Measurements from ENCODE around the gene MAP4K2. TPM values are rescaled to one million over a fixed set of nuclear protein-coding genes. Genes with fewer than 3 reads are reported as not detected.
"Not testable (repeated sequence)": the region's sequence is repeated elsewhere in the genome, so short reads cannot be mapped to it uniquely, and the experiment has no call there.

Gene MAP4K2
- total RNA-seq, 1 experiment from 2014 or later = 24.7 TPM

DNA sequence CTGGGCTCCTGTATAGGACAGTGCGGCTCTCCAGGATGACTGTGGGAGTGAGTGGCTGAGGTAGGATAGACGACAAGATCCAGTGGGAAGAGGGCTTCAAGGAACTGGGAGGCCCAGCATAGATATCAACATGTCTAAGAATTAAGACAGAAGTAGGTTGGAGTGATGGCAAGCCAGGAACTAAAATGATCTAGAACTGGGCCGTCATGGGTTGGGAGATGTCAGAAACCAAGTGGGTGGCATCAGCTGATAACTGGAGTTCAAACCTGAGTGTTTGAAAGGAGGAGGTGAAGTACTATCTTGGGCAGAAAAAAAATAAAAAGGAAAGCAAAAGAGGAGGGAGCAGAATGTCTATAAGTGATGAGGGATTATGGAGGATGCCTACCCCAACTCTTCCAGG, 14.5 kb upstream of the MAP4K2 start:
- Histone ChIP-seq H3T11ph (ENCODE audit: low read length) (no peak overlapping the region), H3K27me3 (ENCODE audit: insufficient read depth, low read length) (no peaks in the 10 kb centered on the region), H4K20me1 (ENCODE audit: control insufficient read depth, insufficient read depth, insufficient read length) (no peaks in the 10 kb centered on the region), H3K14ac (ENCODE audit: insufficient read depth, low read length) (no peak overlapping the region), H2BK20ac (ENCODE audit: low read depth, low read length, poor library complexity, severe bottlenecking) (no peak overlapping the region), H2BK12ac (ENCODE audit: insufficient read length, low read depth, low read length) (no peak overlapping the region), H3K56ac (ENCODE audit: insufficient read length, low read depth, low read length) (no peak overlapping the region), H3K18ac (ENCODE audit: insufficient read length, low read depth, low read length) (no peak overlapping the region), H2AFZ (ENCODE audit: low read length) (no peak overlapping the region), H3K4ac (ENCODE audit: low read depth, low read length) (no peak overlapping the region), H2BK120ac (ENCODE audit: low read depth, low read length, poor library complexity, severe bottlenecking) (no peak overlapping the region), H2AK5ac (ENCODE audit: insufficient read length, low read length) (no peak overlapping the region), H3K27ac (ENCODE audit: insufficient read length, low read depth, low read length) (no peak overlapping the region), H2BK15ac (ENCODE audit: low read depth, low read length) (no peak overlapping the region), H2BK5ac (ENCODE audit: insufficient read length, low read length) (no peak overlapping the region), H3K79me2 (ENCODE audit: insufficient read depth, low read length) (no peaks in the 10 kb centered on the region), H3K23me2 (ENCODE audit: insufficient read length, low read depth, low read length, poor library complexity, severe bottlenecking) (no peaks in the 10 kb centered on the region), H3K4me1 (ENCODE audit: insufficient read depth, low read length) (no peaks in the 10 kb centered on the region), H4K91ac (ENCODE audit: insufficient read length, low read depth, low read length) (no peak overlapping the region), H3K79me1 (ENCODE audit: insufficient read depth, low read depth, low read length, poor library complexity, severe bottlenecking) (no peaks in the 10 kb centered on the region), H3K23ac (ENCODE audit: insufficient read length, low read depth, low read length) (no peak overlapping the region), H3K9ac (ENCODE audit: extremely low read depth, insufficient read length, low read length) (no peak overlapping the region), H3K9me3 (ENCODE audit: control insufficient read depth, low read depth, low read length) (no peaks in the 10 kb centered on the region), H3K4me2 (ENCODE audit: insufficient read depth, insufficient read length, low read length) (no peak overlapping the region), H4K5ac (ENCODE audit: insufficient read length, low read depth, low read length) (no peak overlapping the region), H4K8ac (replicated peaks; ENCODE audit: insufficient read length, low read depth, low read length) (no peak overlapping the region)
- H3K27me3 Mint-ChIP-seq (ENCODE audit: low read depth) = no peaks in the 10 kb centered on the region; the same call in 1 of the 2 replicates
- TF ChIP-seq, protein P1, sequence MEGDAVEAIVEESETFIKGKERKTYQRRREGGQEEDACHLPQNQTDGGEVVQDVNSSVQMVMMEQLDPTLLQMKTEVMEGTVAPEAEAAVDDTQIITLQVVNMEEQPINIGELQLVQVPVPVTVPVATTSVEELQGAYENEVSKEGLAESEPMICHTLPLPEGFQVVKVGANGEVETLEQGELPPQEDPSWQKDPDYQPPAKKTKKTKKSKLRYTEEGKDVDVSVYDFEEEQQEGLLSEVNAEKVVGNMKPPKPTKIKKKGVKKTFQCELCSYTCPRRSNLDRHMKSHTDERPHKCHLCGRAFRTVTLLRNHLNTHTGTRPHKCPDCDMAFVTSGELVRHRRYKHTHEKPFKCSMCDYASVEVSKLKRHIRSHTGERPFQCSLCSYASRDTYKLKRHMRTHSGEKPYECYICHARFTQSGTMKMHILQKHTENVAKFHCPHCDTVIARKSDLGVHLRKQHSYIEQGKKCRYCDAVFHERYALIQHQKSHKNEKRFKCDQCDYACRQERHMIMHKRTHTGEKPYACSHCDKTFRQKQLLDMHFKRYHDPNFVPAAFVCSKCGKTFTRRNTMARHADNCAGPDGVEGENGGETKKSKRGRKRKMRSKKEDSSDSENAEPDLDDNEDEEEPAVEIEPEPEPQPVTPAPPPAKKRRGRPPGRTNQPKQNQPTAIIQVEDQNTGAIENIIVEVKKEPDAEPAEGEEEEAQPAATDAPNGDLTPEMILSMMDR (conservative IDR thresholded peaks at IDR 0.05) = no peak
- H3K27ac Mint-ChIP-seq = no peak overlapping the region
- WGBS (ENCODE audit: extremely low coverage, insufficient read length, low lambda C conversion rate) = no CpG with 5 or more reads among the region's 3 CpGs
- no peak for DNase-seq
- no peak overlapping the region for H3K4me3 Mint-ChIP-seq
- no peaks in the 10 kb centered on the region for H3K9me3 Mint-ChIP-seq
- no peaks in the 10 kb centered on the region for H3K4me1 Mint-ChIP-seq
- no peaks in the 10 kb centered on the region for H3K36me3 Mint-ChIP-seq (ENCODE audit: insufficient read depth in 1 of 3, low read depth in 3 of 3)

DNA sequence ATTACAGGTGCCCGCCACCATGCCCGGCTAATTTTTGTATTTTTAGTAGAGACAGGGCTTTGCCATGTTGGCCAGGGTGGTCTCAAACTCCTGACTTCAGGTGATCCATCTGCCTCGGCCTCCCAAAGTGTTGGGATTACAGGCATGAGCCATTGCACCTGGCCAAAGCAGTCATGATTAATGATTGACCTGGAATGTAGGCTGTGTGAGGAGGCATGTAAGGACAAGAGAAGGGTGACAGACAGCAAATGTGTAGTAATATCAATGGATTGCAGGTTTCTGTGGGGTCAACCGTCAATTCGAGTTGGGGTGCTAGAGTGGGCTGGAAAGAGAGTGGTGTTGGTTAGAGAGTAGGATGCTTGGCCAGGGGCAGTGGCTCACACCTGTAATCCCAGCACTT, 12.4 kb upstream of the MAP4K2 start:
- H2BK20ac ChIP-seq (ENCODE audit: low read depth, low read length, poor library complexity, severe bottlenecking); H3K9me3 Mint-ChIP-seq; H2BK15ac ChIP-seq (ENCODE audit: low read depth, low read length); H4K8ac ChIP-seq (replicated peaks; ENCODE audit: insufficient read length, low read depth, low read length); H3K79me2 ChIP-seq (ENCODE audit: insufficient read depth, low read length); H3K4me2 ChIP-seq (ENCODE audit: insufficient read depth, insufficient read length, low read length); H2AK5ac ChIP-seq (ENCODE audit: insufficient read length, low read length); H4K91ac ChIP-seq (ENCODE audit: insufficient read length, low read depth, low read length); H3K27me3 Mint-ChIP-seq (ENCODE audit: low read depth); H3K79me1 ChIP-seq (ENCODE audit: insufficient read depth, low read depth, low read length, poor library complexity, severe bottlenecking); H3K27ac Mint-ChIP-seq; DNase-seq; H2BK12ac ChIP-seq (ENCODE audit: insufficient read length, low read depth, low read length); H4K20me1 ChIP-seq (ENCODE audit: control insufficient read depth, insufficient read depth, insufficient read length); H3K18ac ChIP-seq (ENCODE audit: insufficient read length, low read depth, low read length); H3K4me1 Mint-ChIP-seq; H3T11ph ChIP-seq (ENCODE audit: low read length); H3K4ac ChIP-seq (ENCODE audit: low read depth, low read length); H2AFZ ChIP-seq (ENCODE audit: low read length); H3K27ac ChIP-seq (ENCODE audit: insufficient read length, low read depth, low read length); H3K9ac ChIP-seq (ENCODE audit: extremely low read depth, insufficient read length, low read length); H3K9me3 ChIP-seq (ENCODE audit: control insufficient read depth, low read depth, low read length); H2BK120ac ChIP-seq (ENCODE audit: low read depth, low read length, poor library complexity, severe bottlenecking); H3K27me3 ChIP-seq (ENCODE audit: insufficient read depth, low read length); H3K4me3 Mint-ChIP-seq; H3K23ac ChIP-seq (ENCODE audit: insufficient read length, low read depth, low read length); H3K4me1 ChIP-seq (ENCODE audit: insufficient read depth, low read length); H3K14ac ChIP-seq (ENCODE audit: insufficient read depth, low read length); H3K56ac ChIP-seq (ENCODE audit: insufficient read length, low read depth, low read length); H4K5ac ChIP-seq (ENCODE audit: insufficient read length, low read depth, low read length); H2BK5ac ChIP-seq (ENCODE audit: insufficient read length, low read length); H3K36me3 Mint-ChIP-seq (ENCODE audit: insufficient read depth in 1 of 3, low read depth in 3 of 3); H3K23me2 ChIP-seq (ENCODE audit: insufficient read length, low read depth, low read length, poor library complexity, severe bottlenecking): not testable (repeated sequence)
- WGBS (ENCODE audit: extremely low coverage, insufficient read length, low lambda C conversion rate) = no CpG with 5 or more reads among the region's 5 CpGs

Data from H9 (cell line).